ENCODE measurements around the gene CTNNA3.
"Not testable (repeated sequence)": the region's sequence is repeated elsewhere in the genome, so short reads cannot be mapped to it uniquely, and the experiment has no call there.

Gene CTNNA3

DNA sequence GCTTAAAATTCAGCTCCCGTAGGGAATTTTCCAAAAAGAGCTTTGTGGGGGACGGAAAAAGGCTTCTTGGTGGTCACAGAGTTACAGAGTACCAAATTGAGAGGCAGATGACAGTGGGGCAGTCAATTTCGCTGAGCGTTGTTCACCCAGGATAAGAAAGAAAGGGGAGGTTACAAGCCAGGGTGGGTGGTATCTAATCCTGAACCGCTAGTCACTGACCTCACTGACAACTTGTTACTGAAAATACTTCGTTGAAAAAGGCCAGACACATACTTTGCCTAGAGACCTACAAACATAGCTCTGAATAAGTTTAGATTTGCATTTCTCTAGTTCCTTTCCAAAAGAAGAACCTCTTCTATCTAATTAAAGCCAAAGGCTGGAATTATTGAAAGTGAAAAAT lies at the start of gene CTNNA3:
TSS of gene CTNNA3 (minus strand) at position 167 of the 400 bp plus-strand sequence.
- DNase-seq (ENCODE audit: extremely low read depth in 1 of 2, low read depth in 1 of 2), result no peak

DNA sequence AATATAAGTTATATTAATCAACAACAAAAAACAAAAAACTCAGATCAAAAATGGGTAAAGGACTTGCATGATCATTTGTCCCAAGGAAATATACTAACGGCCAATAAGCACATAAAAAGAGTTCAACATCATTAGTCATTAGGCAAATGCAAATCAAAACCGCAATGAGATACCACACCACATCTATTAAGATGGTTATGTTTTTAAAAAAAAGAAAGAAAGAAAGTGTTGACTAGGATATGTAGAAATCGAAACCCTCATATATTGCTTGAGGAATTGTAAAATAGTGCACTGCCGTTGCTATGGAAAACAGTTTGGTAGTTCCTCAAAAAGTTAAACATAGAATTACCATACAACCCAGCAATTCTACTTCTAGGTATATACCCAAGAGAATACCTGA lies 39.4 kb upstream of the CTNNA3 start:
- no peak for DNase-seq (ENCODE audit: extremely low read depth in 1 of 2, low read depth in 1 of 2)

DNA sequence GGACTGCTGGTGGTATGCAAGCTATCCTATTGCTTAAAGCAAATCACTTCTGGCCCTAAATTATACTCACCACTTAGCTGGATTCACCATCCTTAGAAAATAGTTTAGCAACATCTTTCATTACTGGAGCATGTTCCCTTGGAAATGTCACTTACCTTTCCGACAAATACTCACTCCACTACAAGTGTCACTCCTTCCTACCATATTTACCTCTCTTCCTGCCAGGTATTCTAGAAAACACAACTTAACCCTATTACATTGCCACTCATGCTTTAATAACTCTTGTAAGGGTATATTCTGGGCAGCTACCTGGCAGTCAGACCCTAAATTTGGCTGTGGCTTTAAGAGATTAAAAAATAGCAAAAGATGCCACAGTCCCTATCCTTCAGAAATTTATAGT lies 37.5 kb upstream of the CTNNA3 start:
- DNase-seq (ENCODE audit: extremely low read depth in 1 of 2, low read depth in 1 of 2), result no peak

DNA sequence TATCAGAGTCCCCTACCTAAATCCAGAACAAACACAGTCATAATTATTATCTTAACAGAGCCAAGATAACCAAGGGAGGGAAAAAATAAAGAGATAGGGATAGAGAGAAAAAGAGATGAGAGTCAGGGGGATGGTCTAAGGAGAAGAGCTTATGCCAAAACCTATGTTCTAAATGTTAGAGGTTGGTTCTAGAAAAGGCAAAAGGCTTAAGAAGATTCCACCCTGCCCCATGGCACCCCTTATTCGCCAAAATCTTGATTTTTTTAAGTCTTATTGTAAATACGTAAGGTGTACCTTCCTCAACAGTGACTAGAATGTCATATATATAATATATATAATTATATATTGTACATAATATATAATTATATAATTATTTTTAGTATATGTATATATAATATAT lies 29.6 kb upstream of the CTNNA3 start:
- no peak for DNase-seq (ENCODE audit: extremely low read depth in 1 of 2, low read depth in 1 of 2)

DNA sequence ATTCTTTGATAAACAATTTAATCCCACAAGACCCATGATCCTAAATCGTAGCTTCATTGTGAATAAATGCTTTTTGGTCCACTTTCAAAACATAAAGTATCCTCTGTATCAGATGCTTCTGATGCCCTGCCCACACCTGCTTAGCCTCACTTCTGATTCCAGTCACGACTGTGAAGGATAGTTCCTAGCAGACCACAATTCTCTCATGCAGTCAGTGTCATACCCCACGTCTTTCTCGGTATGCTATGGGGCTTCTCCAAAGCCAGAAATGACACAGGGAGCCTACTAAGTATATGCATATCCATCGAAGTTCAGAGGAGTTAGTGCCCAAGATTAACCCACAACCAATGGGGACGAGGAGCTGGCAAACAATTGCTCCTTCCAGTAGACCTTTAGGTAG lies 27.6 kb upstream of the CTNNA3 start:
- no peak for DNase-seq (ENCODE audit: extremely low read depth in 1 of 2, low read depth in 1 of 2)

DNA sequence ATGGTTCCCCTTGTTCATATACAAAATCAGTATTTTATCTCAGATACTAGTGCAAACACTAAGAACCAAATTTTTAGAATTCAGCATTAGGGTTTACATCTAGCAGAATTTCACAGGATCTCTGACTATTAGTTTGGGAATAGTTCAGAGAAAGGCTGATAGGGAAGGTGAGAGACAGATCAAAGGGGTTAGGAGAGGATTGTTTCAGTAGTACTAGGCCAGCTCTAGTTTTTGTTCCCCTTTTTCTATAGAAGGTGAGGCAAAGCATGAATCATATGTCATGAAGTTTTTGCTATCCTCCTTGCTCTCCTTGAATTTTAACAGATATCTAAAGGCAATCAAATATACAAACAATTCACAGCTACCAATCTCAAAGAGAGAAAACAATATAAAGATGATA lies 26.1 kb upstream of the CTNNA3 start:
- DNase-seq (ENCODE audit: extremely low read depth in 1 of 2, low read depth in 1 of 2), result no peak

DNA sequence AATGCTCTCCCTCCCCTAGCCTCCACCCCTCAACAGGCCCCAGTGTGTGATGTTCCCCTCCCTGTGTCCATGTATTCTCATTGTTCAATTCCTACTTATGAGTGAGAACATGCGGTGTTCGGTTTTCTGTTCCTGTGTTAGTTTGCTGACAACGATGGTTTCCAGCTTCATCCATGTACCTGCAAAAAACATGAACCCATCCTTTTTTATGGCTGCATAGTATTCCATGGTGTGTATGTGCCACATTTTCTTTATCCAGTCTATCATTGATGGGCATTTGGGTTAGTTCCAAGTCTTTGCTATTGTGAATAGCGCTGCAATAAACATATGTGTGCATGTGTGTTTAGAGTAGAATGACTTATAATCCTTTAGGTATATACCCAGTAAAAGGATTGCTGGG lies 20.5 kb upstream of the CTNNA3 start:
- DNase-seq (ENCODE audit: extremely low read depth in 1 of 2, low read depth in 1 of 2), result not testable (repeated sequence)

DNA sequence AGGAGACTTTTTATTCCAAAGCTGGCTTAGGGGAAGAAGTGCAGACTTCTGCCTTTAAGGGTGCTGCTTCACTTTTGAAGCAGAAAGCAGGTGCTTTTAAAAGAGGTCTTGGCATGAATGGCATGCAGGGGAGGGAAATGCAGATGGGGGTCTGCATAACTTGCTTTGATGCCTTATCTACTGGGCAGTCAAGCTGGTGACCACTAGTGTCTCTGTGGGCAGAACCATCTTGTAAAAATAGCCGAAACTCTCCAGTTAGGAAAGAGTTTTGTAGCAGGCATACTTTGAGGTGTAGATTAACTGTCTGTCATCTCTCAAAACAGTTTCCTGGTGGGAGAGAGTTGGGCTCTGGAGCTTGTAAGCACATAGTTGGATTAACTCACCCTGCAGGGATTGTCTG lies 9.9 kb upstream of the CTNNA3 start:
- no peak for DNase-seq (ENCODE audit: extremely low read depth in 1 of 2, low read depth in 1 of 2)

DNA sequence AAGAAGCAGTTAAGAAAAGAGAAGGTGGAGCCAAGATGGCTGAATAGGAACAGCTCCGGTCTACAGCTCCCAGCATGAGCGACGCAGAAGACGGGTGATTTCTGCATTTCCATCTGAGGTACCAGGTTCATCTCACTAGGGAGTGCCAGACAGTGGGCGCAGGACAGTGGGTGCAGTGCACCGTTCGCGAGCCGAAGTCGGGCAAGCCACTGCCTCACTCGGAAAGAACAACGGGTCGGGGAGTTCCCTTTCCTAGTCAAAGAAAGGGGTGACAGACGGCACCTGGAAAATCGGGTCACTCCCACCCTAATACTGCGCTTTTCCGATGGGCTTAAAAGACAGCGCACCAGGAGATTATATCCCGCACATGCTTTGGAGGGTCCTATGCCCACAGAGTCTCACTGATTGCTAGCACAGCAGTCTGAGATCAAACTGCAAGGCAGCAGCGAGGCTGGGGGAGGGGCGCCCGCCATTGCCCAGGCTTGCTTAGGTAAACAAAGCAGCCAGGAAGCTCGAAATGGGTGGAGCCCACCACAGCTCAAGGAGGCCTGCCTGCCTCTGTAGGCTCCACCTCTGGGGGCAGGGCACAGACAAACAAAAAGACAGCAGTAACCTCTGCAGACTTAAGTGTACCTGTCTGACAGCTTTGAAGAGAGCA lies 3.7 kb upstream of the CTNNA3 start:
- not testable (repeated sequence) for DNase-seq (ENCODE audit: extremely low read depth in 1 of 2, low read depth in 1 of 2)

DNA sequence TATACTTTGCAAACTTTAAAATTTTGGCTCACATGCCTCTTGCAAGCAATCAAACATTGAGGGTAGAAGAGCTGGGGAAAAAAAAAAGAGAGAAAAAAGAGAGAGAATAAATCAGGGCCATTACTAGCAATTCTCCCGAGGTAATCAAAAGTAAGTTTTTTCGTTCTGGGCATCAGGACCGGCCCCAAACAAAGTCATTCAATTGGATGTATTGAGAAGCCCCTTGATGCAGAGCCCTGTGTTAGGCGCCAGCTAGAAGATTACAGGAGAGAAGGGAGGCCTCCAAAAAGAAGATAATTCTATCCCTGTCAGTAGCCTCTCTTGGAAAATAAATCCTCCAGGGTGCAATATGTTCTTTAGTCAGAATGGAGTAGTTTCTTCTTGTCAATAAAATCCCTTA lies 2.2 kb upstream of the CTNNA3 start:
- DNase-seq (ENCODE audit: extremely low read depth in 1 of 2, low read depth in 1 of 2), result no peak

DNA sequence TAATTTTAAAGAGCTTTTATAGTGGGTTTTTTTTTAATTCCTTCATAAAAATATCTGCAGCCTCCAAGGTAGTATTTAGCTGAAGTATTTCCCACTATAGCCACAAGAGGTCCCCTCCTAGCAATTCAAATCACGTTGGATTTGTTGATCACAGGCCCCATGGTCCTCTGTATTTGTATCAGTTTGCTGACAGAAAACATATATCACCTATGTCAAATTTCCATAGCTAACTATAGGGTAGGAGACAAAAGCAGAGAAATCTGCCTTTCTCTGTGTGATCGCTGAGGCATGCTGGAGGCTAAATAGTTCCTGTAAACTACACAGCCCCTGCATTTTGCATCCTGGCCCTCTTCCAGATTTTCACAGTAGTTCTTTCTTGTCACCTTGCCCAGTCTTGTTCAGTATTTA lies 1.7 kb upstream of the CTNNA3 start:
- no peak for DNase-seq (ENCODE audit: extremely low read depth in 1 of 2, low read depth in 1 of 2)

DNA sequence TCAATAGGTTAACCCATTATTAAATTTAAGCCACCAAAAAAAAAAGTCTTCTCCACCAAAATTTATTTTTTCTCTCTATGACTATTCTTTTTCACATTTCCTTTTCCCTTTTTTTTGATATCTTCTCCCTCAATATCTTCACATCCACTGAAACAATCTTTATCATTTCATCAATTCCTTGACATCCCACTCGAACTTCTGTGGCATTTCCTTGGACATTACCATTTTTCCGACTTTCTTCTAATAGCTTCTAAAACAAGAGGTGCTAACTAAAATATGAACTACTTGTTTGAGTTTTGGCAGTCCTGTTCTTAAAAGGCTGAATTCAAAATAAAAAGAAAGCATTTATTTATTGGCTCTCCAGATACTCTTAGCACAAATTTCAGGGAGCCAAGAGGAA lies 684 bp upstream of the CTNNA3 start:
- no peak for DNase-seq (ENCODE audit: extremely low read depth in 1 of 2, low read depth in 1 of 2)

DNA sequence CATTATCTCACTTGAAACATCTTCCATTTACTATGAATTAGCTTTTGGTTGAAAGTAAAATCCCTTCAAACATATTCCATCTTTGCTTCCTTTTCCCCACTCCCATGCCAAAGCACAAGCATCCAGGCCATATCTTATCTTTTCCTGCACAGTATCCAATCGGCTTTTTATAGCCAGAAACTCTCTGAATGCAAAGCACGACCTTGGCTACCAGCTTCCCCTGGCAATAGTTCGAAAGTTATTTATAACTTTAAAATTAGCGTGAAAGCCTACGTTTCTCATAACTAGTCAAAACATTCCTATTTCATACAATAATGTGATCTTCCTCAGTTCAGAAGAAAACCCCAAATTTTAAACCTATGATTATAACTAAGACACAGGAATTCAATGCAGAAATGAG lies 440 bp downstream of the CTNNA3 start:
- no peak for DNase-seq (ENCODE audit: extremely low read depth in 1 of 2, low read depth in 1 of 2)

DNA sequence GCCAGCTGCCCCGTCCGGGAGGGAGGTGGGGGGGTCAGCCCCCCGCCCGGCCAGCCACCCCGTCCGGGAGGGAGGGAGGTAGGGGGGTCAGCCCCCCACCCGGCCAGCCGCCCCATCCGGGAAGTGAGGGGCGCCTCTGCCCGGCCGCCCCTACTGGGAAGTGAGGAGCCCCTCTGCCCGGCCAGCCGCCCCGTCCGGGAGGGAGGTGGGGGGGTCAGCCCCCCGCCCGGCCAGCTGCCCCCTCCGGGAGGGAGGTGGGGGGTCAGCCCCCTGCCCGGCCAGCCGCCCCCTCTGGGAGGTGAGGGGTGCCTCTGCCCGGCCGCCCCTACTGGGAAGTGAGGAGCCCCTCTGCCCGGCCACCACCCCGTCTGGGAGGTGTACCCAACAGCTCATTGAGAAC lies 4.1 kb downstream of the CTNNA3 start:
- not testable (repeated sequence) for DNase-seq (ENCODE audit: extremely low read depth in 1 of 2, low read depth in 1 of 2)

DNA sequence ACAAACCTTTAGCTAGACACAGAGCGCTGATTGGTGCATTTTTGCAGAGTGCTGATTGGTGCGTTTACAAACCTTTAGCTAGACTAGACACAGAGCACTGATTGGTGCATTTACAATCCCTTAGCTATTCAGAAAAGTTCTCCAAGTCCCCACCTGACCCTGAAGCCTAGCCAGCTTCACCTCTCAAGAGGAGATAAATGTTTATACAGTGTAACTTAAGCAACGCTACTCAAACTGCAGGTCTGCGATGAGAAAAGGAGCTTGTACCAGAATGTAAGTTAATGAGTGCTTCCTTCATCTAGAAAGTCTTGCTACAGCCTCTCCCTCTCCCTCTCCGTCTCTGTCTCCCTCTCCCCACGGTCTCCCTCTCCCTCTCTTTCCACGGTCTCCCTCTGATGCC lies 5.5 kb downstream of the CTNNA3 start:
- DNase-seq (ENCODE audit: extremely low read depth in 1 of 2, low read depth in 1 of 2), result not testable (repeated sequence)

DNA sequence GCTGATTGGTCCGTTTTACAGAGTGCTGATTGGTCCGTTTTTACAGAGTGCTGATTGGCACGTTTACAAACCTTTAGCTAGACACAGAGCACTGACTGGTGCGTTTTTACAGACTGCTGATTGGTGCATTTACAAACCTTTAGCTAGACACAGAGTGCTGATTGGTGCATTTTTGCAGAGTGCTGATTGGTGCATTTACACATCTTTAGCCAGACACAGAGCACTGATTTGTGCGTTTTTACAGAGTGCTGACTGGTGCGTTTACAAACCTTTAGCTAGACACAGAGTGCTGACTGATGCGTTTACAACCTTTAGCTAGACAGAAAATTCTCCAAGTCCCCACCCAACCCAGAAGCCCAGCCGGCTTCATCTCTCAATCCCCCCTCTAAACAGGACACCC lies 11.9 kb downstream of the CTNNA3 start:
- DNase-seq (ENCODE audit: extremely low read depth in 1 of 2, low read depth in 1 of 2), result not testable (repeated sequence)

DNA sequence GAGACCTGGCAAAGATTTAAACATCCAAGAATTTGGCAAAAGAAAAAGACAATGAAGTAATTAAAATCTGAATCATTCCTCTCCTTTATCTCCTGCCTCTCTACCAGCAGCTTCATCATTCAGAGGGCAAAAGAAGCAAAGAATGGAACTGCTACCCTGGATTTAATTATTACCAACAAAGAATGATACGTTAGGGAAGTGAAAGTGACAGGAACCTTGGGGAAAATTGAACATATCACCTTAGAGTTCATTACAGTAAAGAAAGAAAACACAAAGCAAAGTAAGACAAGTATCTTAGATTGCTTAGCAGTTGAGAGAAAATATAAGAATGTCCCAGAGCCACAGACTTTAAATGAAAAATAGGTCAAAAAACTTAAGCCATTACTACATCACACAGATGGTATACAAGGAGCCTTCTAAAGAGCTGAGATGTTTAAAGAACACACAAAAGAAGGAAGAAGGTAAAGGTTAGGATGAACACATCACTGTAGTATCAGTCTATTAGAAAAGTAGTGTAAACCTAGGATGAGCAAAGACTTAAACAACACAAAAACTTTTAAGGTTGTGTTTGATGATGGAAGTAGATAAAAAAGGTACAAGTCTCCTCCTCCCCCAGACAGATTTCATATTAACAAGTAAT lies 17.5 kb downstream of the CTNNA3 start:
- no peak for DNase-seq (ENCODE audit: extremely low read depth in 1 of 2, low read depth in 1 of 2)

DNA sequence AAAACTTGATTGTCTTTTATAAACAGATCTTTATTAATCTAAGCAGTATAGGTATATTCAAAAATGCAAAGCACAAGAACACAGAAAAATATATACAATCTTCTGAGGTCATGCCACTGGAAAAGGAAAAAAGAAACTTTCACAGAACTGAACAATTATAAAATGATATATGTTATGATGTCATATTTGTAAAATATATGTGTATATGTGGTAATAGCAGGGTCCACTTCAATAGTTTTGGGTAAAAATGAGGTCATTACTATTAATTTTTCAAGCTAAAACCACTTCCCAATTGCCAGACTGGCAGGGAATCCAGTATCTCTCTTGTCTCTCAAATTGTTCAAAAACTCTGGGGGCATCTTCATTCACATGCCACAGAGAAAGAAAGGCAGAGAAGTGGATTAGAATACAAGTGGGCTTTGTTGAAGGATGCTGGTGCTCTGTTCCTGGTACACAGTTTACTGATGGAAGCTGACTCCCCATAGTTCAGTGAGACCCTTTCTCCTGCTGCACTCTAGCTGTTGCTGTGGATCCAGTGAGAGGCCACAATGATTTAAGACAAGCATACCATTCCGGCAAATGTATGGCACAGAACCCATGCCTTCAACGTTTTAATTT lies 19.7 kb downstream of the CTNNA3 start:
- DNase-seq (ENCODE audit: extremely low read depth in 1 of 2, low read depth in 1 of 2), result no peak

DNA sequence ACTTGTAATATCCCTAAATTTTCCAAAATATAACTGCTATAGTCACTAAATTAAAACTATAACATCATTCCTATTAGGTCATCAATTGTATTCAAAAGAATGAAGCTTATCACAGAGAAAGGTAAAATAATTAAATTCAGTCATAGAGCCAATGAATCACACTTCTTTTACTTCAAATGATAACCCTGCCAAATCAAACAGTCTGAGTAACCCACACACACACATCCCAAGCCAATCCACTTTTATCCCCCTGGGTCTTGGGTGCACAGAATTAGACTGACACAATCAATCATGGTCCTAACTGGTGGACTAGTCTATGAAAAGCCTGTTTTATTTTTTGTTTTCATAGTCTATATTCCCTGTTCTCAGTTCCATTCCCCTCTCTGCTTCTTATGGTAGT lies 25.6 kb downstream of the CTNNA3 start:
- DNase-seq (ENCODE audit: extremely low read depth in 1 of 2, low read depth in 1 of 2), result no peak

DNA sequence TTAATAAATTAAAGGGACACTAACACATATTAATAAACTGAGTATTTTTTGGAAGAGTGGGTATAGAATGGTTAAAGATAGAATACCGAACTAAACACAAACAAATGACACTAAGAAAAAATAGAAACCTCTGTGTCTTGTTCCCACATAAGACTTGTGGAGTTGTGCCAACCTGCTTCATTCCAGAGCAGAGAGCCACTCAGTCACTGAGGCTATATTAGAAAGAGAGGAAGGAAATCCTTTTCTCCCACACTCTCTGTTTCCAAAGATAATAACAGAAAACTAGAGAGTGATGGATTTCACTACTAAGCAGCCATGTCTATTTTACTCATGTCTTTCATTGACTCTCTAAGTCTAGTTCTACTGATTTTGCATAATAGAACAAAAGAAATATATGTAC lies 26.0 kb downstream of the CTNNA3 start:
- no peak for DNase-seq (ENCODE audit: extremely low read depth in 1 of 2, low read depth in 1 of 2)

DNA sequence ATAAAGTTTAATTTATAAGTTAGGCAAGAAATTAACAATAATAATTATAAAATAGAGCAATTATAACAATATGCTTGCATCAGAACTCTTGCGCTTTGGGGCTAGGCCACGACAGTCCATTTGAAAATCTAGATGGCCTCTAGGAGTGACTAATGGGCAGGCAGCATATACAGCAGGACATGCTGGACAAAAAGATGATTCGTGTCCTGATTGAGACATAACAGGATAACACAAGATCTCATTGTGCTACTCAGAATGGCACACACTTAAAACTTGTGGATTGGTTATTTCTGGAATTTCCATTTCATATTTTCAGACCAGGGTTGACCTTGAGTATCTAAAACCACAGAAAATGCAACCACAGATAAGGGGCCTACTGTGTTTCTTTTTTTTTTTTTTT lies 27.5 kb downstream of the CTNNA3 start:
- DNase-seq (ENCODE audit: extremely low read depth in 1 of 2, low read depth in 1 of 2), result no peak

DNA sequence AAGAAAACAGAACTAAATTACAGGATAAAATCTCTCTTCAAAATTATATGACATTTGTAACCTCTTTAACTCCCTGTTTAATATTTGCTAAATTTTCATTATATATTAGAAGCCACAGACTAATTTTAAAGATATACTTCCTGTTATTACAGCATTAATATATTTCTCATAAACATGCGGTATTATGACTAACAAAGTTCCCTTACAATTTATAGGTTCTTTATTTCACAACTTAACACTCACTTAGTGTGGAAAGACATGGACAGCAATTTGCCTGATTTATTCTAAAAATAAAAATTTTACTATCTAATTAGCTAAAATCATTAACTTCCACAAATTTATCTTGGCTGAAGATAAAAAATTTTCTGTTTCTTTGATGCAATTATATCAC lies 29.0 kb downstream of the CTNNA3 start:
- DNase-seq (ENCODE audit: extremely low read depth in 1 of 2, low read depth in 1 of 2), result no peak

All from stimulated activated CD8-positive, alpha-beta memory T cell treated with anti-CD3 and anti-CD28 coated beads, Interleukin-7, amount 100 ng/mL, for 48 hours (primary cell).